Brain microvascular endothelial cell (primary cell): ENCODE measurements around the gene JARID2.

Experiments used
- DNase-seq: peaks from one replicate; pipeline ENCODE4 v3.0.0-alpha.2; 2020
- H3K27ac ChIP-seq: fragments of 250-450 bp; sonication (Bioruptor Pico); 2 replicates; pipeline ENCODE4 v1.5.1; 2020; ENCODE audit warnings: mild to moderate bottlenecking, moderate library complexity
- H3K27me3 ChIP-seq: fragments of 250-450 bp; sonication (Bioruptor Pico); replicated peaks from 2 replicates; pipeline ENCODE4 v1.5.1; 2020; ENCODE audit warnings: mild to moderate bottlenecking
- H3K36me3 ChIP-seq: fragments of 250-450 bp; sonication (Bioruptor Pico); replicated peaks from 2 replicates; pipeline ENCODE4 v1.5.1; 2020; ENCODE audit warnings: mild to moderate bottlenecking
- H3K4me3 ChIP-seq: 2 replicates; pipeline ENCODE4 v1.5.1; 2011; ENCODE audit warnings: low read depth, mild to moderate bottlenecking, control low read depth, low read length, moderate library complexity
- in situ Hi-C: cut with HindIII; loops from 2 replicates; pipeline ENCODE4 v1.10.0; 2017; ENCODE audit warnings: low sequenced_read_pairs, low pct_ligation_motif_present
- TF ChIP-seq, protein P1 (sequence below): IDR thresholded peaks from 2 replicates; pipeline ENCODE4 v1.5.1; 2011; ENCODE audit warnings: low read depth, mild to moderate bottlenecking, moderate library complexity, low read length, control low read depth, inconsistent platforms; ENCODE audit errors: missing control alignments

Gene JARID2

DNA sequence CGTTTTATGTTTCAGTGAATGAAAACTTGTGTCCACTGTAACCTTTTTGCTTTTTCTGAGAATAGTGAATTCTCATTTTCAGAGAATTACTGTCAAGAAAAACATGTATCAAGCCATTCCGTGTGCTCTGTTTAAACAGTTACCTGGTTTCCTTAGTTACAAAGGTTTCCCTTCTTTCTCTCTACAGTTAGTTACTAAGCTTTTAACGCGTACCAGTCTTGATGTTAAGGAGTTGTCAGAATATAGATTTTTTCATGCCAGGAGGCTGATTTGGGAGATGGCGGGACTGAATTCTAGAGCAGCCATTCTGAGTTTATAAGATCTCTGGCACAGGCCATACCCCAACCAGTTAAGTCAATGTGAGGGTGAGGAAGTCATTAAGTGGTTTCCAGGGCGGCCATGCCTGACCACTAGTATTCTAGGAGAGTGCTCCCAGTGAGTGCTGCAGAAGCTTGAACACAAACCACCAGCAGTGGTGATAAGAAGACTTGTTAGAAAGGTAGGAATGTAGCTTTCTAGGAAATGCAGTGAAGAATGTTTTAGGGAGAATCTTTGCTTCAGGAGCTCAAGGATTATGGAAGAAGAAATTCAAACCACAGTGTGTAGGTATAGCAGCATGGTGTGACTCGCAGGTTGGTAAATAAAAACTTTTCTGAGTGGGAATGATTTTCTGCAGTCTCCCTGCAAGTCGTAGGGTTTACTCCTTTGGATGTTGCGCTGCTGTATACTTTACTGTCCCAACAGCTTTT is 112.9 kb downstream of the JARID2 start:
- in situ Hi-C loops, result no loop called here
- TF ChIP-seq, protein P1, sequence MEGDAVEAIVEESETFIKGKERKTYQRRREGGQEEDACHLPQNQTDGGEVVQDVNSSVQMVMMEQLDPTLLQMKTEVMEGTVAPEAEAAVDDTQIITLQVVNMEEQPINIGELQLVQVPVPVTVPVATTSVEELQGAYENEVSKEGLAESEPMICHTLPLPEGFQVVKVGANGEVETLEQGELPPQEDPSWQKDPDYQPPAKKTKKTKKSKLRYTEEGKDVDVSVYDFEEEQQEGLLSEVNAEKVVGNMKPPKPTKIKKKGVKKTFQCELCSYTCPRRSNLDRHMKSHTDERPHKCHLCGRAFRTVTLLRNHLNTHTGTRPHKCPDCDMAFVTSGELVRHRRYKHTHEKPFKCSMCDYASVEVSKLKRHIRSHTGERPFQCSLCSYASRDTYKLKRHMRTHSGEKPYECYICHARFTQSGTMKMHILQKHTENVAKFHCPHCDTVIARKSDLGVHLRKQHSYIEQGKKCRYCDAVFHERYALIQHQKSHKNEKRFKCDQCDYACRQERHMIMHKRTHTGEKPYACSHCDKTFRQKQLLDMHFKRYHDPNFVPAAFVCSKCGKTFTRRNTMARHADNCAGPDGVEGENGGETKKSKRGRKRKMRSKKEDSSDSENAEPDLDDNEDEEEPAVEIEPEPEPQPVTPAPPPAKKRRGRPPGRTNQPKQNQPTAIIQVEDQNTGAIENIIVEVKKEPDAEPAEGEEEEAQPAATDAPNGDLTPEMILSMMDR, result no peak
- no peak overlapping the region for H3K27ac ChIP-seq

DNA sequence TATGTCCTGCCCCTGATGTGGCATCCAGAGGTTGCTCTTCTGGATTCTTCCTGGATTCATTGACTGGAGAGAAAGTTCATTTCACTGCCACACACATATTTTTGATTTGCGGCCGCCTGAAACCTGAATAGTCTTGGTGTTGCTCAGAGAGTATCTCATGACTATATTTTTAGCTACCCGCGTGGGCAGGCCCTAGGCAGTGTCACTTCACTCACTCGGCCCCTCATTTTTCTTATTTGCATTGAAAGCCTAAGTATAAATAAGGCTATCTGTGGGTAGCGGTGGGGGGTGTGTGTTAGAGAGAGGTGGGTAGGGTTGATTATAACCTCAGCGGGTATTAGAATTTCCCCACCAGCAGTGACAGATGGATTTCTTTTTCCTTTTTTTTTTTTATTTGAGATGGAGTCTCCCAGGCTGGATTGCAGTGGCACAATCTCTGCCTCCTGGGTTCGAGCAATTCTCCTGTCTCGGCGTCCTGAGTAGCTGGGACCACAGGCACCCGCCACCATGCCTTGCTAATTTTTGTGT is 113.5 kb downstream of the JARID2 start:
- no peaks in the 10 kb centered on the region for H3K36me3 ChIP-seq
- in situ Hi-C loops, result no loop called here
- no peaks in the 10 kb centered on the region for H3K27me3 ChIP-seq
- H3K4me3 ChIP-seq, result no peak overlapping the region
- TF ChIP-seq, protein P1, result no peak
- no peak overlapping the region for H3K27ac ChIP-seq
- DNase-seq, result peak; percentile 63

More for the DNA sequence above, 112.9 kb downstream of the JARID2 start:
- Histone ChIP-seq H3K36me3 (no peaks in the 10 kb centered on the region), H3K27me3 (no peaks in the 10 kb centered on the region), H3K4me3 (no peak overlapping the region)
- peak; percentile 52 for DNase-seq

DNA sequence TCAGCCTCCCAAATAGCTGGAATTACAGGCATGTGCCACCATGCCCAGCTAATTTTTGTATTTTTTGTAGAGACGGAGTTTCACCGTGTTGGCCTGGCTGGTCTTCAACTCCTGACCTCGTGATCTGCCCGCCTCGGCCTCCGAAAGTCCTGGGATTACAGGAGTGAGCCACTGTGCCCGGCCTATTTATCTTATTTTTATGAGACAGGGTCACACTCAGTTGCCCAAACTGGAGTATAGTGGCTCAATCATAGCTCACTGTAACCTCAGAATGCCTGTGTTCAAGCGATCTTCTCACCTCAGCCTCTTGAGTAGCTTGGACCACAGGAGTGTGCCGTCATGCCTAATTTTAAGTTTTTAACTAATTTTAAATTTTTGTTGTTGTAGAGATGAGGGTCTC is 114.4 kb downstream of the JARID2 start:
- no peak overlapping the region for H3K27ac ChIP-seq

DNA sequence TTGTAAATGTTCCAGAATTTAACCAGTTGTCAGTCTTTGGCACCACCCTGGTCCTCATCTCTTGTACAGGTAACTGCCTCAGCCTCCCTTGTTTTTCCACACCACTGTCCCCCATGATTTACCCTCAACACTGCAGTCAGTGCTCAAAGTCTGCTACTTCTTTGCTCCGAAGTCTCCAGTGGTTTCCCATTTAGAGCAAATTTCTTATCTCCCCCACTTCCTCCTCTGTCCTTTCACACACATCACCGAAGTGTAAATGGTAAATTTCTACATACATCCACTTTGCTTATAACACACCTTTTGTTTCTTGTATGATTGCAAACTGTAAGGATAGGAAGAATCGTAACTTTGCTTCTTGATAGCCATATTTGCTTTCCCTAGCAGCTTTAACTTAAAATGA is 115.3 kb downstream of the JARID2 start:
- in situ Hi-C loops, result no loop called here
- Histone ChIP-seq H3K36me3 (no peaks in the 10 kb centered on the region), H3K27ac (no peak overlapping the region), H3K4me3 (no peak overlapping the region), H3K27me3 (no peaks in the 10 kb centered on the region)
- TF ChIP-seq, protein P1, result no peak
- DNase-seq, result no peak

More for the DNA sequence above, 114.4 kb downstream of the JARID2 start:
- in situ Hi-C loops, result no loop called here
- TF ChIP-seq, protein P1, result no peak
- no peaks in the 10 kb centered on the region for H3K27me3 ChIP-seq
- no peaks in the 10 kb centered on the region for H3K36me3 ChIP-seq
- DNase-seq, result no peak
- no peak overlapping the region for H3K4me3 ChIP-seq

DNA sequence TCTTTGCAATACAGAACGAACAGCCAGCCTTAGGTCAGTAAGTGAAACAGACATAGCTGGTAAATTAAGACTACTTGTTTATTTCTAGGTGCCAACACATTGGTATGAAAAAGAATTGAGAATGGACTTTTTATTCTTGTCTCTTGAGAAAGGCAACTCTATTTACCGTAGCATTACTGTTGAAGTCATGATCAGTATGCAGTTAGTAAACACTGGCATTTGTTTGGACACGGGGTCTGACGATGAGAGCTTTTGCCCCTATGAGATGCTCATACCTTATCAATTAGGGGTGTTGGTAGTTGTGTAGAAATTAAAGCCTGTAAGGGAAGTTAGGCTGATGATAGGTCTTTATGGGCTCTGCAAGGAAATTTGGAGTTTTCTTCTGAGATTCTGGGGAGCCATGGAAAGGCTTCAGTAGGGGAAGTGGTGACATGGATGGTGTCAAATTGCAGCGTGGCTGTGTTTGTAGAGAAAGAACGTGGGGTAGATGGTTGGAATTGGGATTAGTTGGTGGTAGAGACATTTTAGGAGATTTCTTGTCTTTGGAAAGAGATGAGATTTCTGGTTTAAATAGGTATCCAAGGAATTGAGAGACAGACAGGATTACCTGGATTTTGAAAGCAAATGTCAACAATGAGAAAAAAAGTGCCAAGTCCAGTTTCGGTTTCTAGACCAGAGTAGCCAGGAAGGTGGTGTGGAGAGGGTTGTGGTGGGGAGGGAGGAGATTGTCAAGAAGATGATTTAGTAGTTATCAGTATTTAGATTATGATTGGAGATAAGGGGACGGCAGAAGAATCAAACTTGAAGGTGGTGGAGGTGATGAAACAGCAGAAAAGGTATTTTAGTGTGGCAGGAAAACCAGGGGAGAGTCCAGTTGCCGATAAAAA is 116.6 kb downstream of the JARID2 start:
- Histone ChIP-seq H3K27ac (no peak overlapping the region), H3K36me3 (no peaks in the 10 kb centered on the region), H3K27me3 (no peaks in the 10 kb centered on the region), H3K4me3 (no peak overlapping the region)
- TF ChIP-seq, protein P1, result no peak
- DNase-seq, result no peak
- in situ Hi-C loops, result no loop called here
